SK-N-SH (cell line): ENCODE measurements around the gene BAIAP3.

ENCODE experiments used
- TF ChIP-seq, protein P1 (sequence below): IDR thresholded peaks from 2 replicates; pipeline ENCODE4 v1.4.0; 2012; ENCODE audit warnings: low read depth
- TF ChIP-seq, protein P2 (sequence below): fragments of 200-600 bp; sonication (generic); IDR thresholded peaks from 2 replicates; pipeline ENCODE4 v1.6.1; 2017; ENCODE audit warnings: antibody characterized with exemption, mild to moderate bottlenecking, moderate library complexity
- TF ChIP-seq, protein P3 (sequence below): fragments of 150-350 bp; IDR thresholded peaks from 2 replicates; pipeline ENCODE4 v1.6.1; 2017; ENCODE audit warnings: antibody characterized with exemption, low read length, low read depth, borderline replicate concordance

DNA sequence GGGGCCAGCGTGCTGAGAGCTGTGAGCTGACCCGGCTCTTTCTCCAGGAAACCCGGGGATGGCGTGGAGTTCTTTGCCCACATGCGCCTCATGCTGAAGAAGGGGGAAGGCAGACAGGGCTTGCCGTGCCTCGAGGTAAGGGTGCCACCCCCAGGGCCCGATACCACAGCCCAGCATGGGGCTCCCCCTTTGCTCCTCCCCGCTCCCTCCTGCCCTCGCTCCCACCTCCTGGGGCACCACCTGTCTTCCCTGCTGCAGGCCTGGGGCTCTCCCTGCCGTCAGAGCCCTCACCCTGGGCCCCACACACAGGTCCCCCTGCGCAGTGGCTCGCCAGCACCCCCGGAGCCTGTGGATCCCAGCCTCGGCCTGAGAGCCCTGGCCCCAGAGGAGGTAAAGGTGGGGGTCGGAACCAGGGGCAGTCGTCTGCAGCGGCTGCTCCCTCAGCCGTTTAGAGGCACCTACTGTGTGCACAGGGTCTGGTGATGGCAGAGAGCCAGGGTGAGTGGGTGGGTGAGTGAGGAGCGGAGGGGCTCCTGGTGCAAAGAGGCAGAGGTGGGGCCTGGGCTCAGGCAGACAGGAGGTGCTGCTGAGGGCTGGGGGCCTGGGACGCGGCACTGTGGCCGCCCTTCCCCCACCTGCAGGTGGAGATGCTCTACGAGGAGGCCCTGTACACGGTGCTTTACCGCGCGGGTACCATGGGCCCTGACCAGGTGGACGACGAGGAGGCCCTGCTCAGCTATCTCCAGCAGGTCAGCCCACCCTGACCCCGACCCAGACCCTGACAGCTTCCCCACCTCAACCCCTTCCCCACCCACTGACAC lies 5.6 kb downstream of the BAIAP3 start:
- TF ChIP-seq, protein P1, sequence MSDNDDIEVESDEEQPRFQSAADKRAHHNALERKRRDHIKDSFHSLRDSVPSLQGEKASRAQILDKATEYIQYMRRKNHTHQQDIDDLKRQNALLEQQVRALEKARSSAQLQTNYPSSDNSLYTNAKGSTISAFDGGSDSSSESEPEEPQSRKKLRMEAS = no peak
- TF ChIP-seq, protein P2, sequence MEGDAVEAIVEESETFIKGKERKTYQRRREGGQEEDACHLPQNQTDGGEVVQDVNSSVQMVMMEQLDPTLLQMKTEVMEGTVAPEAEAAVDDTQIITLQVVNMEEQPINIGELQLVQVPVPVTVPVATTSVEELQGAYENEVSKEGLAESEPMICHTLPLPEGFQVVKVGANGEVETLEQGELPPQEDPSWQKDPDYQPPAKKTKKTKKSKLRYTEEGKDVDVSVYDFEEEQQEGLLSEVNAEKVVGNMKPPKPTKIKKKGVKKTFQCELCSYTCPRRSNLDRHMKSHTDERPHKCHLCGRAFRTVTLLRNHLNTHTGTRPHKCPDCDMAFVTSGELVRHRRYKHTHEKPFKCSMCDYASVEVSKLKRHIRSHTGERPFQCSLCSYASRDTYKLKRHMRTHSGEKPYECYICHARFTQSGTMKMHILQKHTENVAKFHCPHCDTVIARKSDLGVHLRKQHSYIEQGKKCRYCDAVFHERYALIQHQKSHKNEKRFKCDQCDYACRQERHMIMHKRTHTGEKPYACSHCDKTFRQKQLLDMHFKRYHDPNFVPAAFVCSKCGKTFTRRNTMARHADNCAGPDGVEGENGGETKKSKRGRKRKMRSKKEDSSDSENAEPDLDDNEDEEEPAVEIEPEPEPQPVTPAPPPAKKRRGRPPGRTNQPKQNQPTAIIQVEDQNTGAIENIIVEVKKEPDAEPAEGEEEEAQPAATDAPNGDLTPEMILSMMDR = no peak
- TF ChIP-seq, protein P3, sequence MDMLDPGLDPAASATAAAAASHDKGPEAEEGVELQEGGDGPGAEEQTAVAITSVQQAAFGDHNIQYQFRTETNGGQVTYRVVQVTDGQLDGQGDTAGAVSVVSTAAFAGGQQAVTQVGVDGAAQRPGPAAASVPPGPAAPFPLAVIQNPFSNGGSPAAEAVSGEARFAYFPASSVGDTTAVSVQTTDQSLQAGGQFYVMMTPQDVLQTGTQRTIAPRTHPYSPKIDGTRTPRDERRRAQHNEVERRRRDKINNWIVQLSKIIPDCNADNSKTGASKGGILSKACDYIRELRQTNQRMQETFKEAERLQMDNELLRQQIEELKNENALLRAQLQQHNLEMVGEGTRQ = no peak
